ENCODE results near the gene CYP26B1. TPM values are rescaled to one million over a fixed set of nuclear protein-coding genes. Genes with fewer than 3 reads are reported as not detected.

Gene CYP26B1
- total RNA-seq, 1 experiment from 2014 or later, result 0.42 TPM

- Mint-ChIP-seq H3K4me3 (no peak overlapping the region), H3K36me3 (no peaks in the 10 kb centered on the region), H3K27me3 (ENCODE audit: low read depth) (peaks cover 2% of the 10 kb centered on the region; the same call in 1 of the 2 replicates), H3K9me3 (0 out of 2 replicates have a peak, but pooled peaks cover 3% of the 10 kb centered on the region), H3K27ac (no peak overlapping the region), H3K4me1 (peaks cover 23% of the 10 kb centered on the region)
- ChIA-PET POLR2A (no interaction called here), CTCF (interaction anchor here (1.0 to 3.9 kb wide), 4 partner anchors 9 to 327 kb away, joined by 3 to 18 read pairs (median 10); no protein-coding TSS in a partner anchor)
- ATAC-seq (no peak), DNase-seq (ENCODE audit: low spot score) (no peak)
- TF ChIP-seq ZNF281 (CRISPR knock-in tag; IDR thresholded peaks at IDR 0.05) (0 out of 2 replicates have a peak, but pooled peaks have one; percentile 28), SOX15 (CRISPR knock-in tag; IDR thresholded peaks at IDR 0.05) (no peak)
Observed at GRCh38 chr2:72128843-72129227, 18.8 kb downstream of the CYP26B1 start.

GRCh38 chr2:72128059-72128842 lies 19.4 kb downstream of the CYP26B1 start:
- DNase-seq (ENCODE audit: low spot score), result no peak
- H3K4me3 Mint-ChIP-seq, result no peak overlapping the region
- peaks cover 2% of the 10 kb centered on the region; the same call in 1 of the 2 replicates for H3K27me3 Mint-ChIP-seq (ENCODE audit: low read depth)
- H3K9me3 Mint-ChIP-seq, result 0 out of 2 replicates have a peak, but pooled peaks cover 3% of the 10 kb centered on the region
- TF ChIP-seq NR3C1 (CRISPR knock-in tag; conservative IDR thresholded peaks at IDR 0.05; ENCODE audit: low read depth), result no peak
- no peak for TF ChIP-seq NFYB (CRISPR knock-in tag; conservative IDR thresholded peaks at IDR 0.05; ENCODE audit: low read depth)
- no peak for TF ChIP-seq ARID4B (CRISPR knock-in tag; IDR thresholded peaks at IDR 0.05; ENCODE audit: borderline replicate concordance)
- no peak for TF ChIP-seq FOXP4 (CRISPR knock-in tag; IDR thresholded peaks at IDR 0.05)
- TF ChIP-seq RORB (CRISPR knock-in tag; IDR thresholded peaks at IDR 0.05), result no peak
- TF ChIP-seq ZNF138 (CRISPR knock-in tag; conservative IDR thresholded peaks at IDR 0.05), result no peak
- TF ChIP-seq OVOL2 (CRISPR knock-in tag; IDR thresholded peaks at IDR 0.05; ENCODE audit: borderline replicate concordance), result no peak
- no peak for TF ChIP-seq CTCF (IDR thresholded peaks at IDR 0.05)
- no peak for TF ChIP-seq ZNF425 (CRISPR knock-in tag; conservative IDR thresholded peaks at IDR 0.05)
- no peak for TF ChIP-seq ZBTB43 (CRISPR knock-in tag; IDR thresholded peaks at IDR 0.05)
- TF ChIP-seq SOX15 (CRISPR knock-in tag; IDR thresholded peaks at IDR 0.05), result no peak
- POLR2A ChIA-PET, result no interaction called here
- H3K27ac Mint-ChIP-seq, result no peak overlapping the region
- H3K4me1 Mint-ChIP-seq, result peaks cover 23% of the 10 kb centered on the region
- CTCF ChIA-PET, result interaction anchor here (1.0 to 3.9 kb wide), 4 partner anchors 9 to 326 kb away, joined by 3 to 18 read pairs (median 10); no protein-coding TSS in a partner anchor
- no peaks in the 10 kb centered on the region for H3K36me3 Mint-ChIP-seq
- no peak for ATAC-seq

Measured in WTC11 (cell line).